H1 (cell line): ENCODE results near the gene NUMB. TPM values are rescaled to one million over a fixed set of nuclear protein-coding genes. Genes with fewer than 3 reads are reported as not detected.

ENCODE experiments used
- CTCF ChIA-PET: fragments of 300-600 bp; sonication (Branson Sonifier 250); formaldehyde crosslinking; loops from one replicate; lab custom pipeline; 2021; ENCODE audit not compliant: partially characterized antibody; lab: Charles Lee
- POLR2A ChIA-PET: fragments of 300-600 bp; sonication (Branson Sonifier 250); formaldehyde crosslinking; loops from one replicate; lab custom pipeline; 2021; ENCODE audit warnings: inconsistent platforms; ENCODE audit not compliant: partially characterized antibody; lab: Charles Lee
- DNase-seq, 2 experiments: peaks; one replicate each; pipeline versions ENCODE4 v3.0.0 to v3.0.0-alpha.2; 2010 to 2022; ENCODE audit warnings: low spot score in 2 of 2, low read depth in 1 of 2, mixed read lengths in 1 of 2
- FAIRE-seq: peaks from 2 replicates; lab custom pipeline; 2011; peaks lifted over from hg19 to GRCh38; lab: Jason Lieb, UNC
- H2AFZ ChIP-seq: 2 replicates; pipeline ENCODE4 v1.8.1; 2012; ENCODE audit warnings: low read length, inconsistent platforms
- H2AK5ac ChIP-seq: 2 replicates; pipeline ENCODE4 v1.6.1; 2013; ENCODE audit warnings: low read depth, low read length
- H2BK120ac ChIP-seq: replicated peaks from 2 replicates; pipeline ENCODE3; 2013; ENCODE audit warnings: low read depth, low read length, inconsistent platforms
- H2BK12ac ChIP-seq: 2 replicates; pipeline ENCODE4 v1.6.1; 2013; ENCODE audit warnings: low read depth, low read length
- H2BK15ac ChIP-seq: 2 replicates; pipeline ENCODE4 v1.6.1; 2013; ENCODE audit warnings: low read length
- H2BK20ac ChIP-seq: 2 replicates; pipeline ENCODE4 v1.6.1; 2013; ENCODE audit warnings: low read length
- H2BK5ac ChIP-seq: 2 replicates; pipeline ENCODE4 v1.6.1; 2013; ENCODE audit warnings: low read depth, low read length
- H3K14ac ChIP-seq: 2 replicates; pipeline ENCODE4 v1.6.1; 2013; ENCODE audit warnings: inconsistent platforms; ENCODE audit not compliant: insufficient read length
- H3K18ac ChIP-seq: 2 replicates; pipeline ENCODE4 v1.6.1; 2013; ENCODE audit warnings: low read length; ENCODE audit errors: extremely low read depth
- H3K23ac ChIP-seq: 2 replicates; pipeline ENCODE4 v1.6.1; 2013; ENCODE audit warnings: inconsistent platforms; ENCODE audit not compliant: insufficient read length
- H3K23me2 ChIP-seq: 2 replicates; pipeline ENCODE4 v1.6.1; 2013; ENCODE audit warnings: low read depth, low read length
- H3K27ac ChIP-seq: 2 replicates; pipeline ENCODE4 v1.6.1; 2011; ENCODE audit warnings: low read depth, low read length, inconsistent platforms
- H3K27me3 ChIP-seq, 4 experiments: replicated peaks in 1 of 4; 1 replicate in 1 of 4; 2 replicates in 3 of 4; pipeline versions ENCODE4 v1.6.1 to v1.8.1; 2011 to 2013; ENCODE audit warnings: low read length in 3 of 4, mild to moderate bottlenecking in 3 of 4, inconsistent platforms in 2 of 4, mixed read lengths in 2 of 4, moderate library complexity in 1 of 4; ENCODE audit not compliant: control insufficient read depth in 3 of 4, insufficient read depth in 3 of 4; ENCODE audit errors: extremely low read depth in 1 of 4
- H3K36me3 ChIP-seq, 4 experiments: 2 replicates each; pipeline versions ENCODE4 v1.6.1 to v1.8.1; 2011 to 2013; ENCODE audit warnings: mild to moderate bottlenecking in 4 of 4, low read length in 3 of 4, moderate library complexity in 2 of 4, control low read depth in 1 of 4, inconsistent platforms in 1 of 4; ENCODE audit not compliant: insufficient read depth in 4 of 4, control insufficient read depth in 2 of 4
- H3K4ac ChIP-seq: replicated peaks from 2 replicates; pipeline ENCODE3; 2013; ENCODE audit warnings: low read length, low read depth, mixed read lengths, inconsistent platforms; ENCODE audit not compliant: insufficient read length
- H3K4me1 ChIP-seq, 4 experiments: replicated peaks in 1 of 4; 1 replicate in 1 of 4; 2 replicates in 3 of 4; pipeline versions ENCODE4 v1.6.1 to v1.8.1; 2011 to 2013; ENCODE audit warnings: low read length in 3 of 4, inconsistent platforms in 2 of 4, mixed read lengths in 1 of 4; ENCODE audit not compliant: insufficient read depth in 4 of 4, control insufficient read depth in 3 of 4
- H3K4me2 ChIP-seq, 2 experiments: 2 replicates each; pipeline versions ENCODE4 v1.6.1 to v1.8.1; 2011 to 2013; ENCODE audit warnings: low read depth in 2 of 2, low read length in 2 of 2, control low read depth in 1 of 2, inconsistent platforms in 1 of 2, mild to moderate bottlenecking in 1 of 2; ENCODE audit not compliant: insufficient read depth in 1 of 2
- H3K4me3 ChIP-seq, 4 experiments: fragments of 200-600, 300-600 bp in 1 of 4; sonication (generic), shearing (Covaris generic), sonication (Bioruptor Twin) in 1 of 4; 2 replicates each; pipeline versions ENCODE4 v1.5.1 to v1.8.1; 2011 to 2016; ENCODE audit warnings: low read length in 4 of 4, low read depth in 3 of 4, control low read depth in 2 of 4, inconsistent platforms in 2 of 4, mild to moderate bottlenecking in 2 of 4, mixed read lengths in 1 of 4, moderate library complexity in 1 of 4; ENCODE audit not compliant: insufficient read depth in 2 of 4; ENCODE audit errors: extremely low read depth in 1 of 4
- H3K56ac ChIP-seq: replicated peaks from 2 replicates; pipeline ENCODE3; 2013; ENCODE audit warnings: low read depth, mild to moderate bottlenecking, mixed read lengths, low read length, inconsistent platforms; ENCODE audit not compliant: insufficient read length
- H3K79me1 ChIP-seq: 2 replicates; pipeline ENCODE4 v1.6.1; 2013; ENCODE audit warnings: low read depth, low read length, control low read depth
- H3K79me2 ChIP-seq, 2 experiments: 2 replicates each; pipeline versions ENCODE4 v1.6.1 to v1.8.1; 2012 to 2013; ENCODE audit warnings: low read length in 2 of 2, mild to moderate bottlenecking in 2 of 2, inconsistent platforms in 1 of 2; ENCODE audit not compliant: insufficient read depth in 2 of 2, control insufficient read depth in 1 of 2
- H3K9ac ChIP-seq, 4 experiments: replicated peaks in 1 of 4; 1 replicate in 1 of 4; 2 replicates in 3 of 4; pipeline versions ENCODE4 v1.6.1 to v1.8.1; 2011 to 2013; ENCODE audit warnings: low read depth in 3 of 4, low read length in 3 of 4, control low read depth in 2 of 4, mild to moderate bottlenecking in 2 of 4, moderate library complexity in 2 of 4, inconsistent platforms in 1 of 4; ENCODE audit errors: extremely low read depth in 1 of 4
- H3K9me3 ChIP-seq, 2 experiments: 2 replicates each; pipeline versions ENCODE4 v1.6.1 to v1.8.1; 2012 to 2013; ENCODE audit warnings: mild to moderate bottlenecking in 2 of 2, moderate library complexity in 2 of 2, control low read depth in 1 of 2, inconsistent platforms in 1 of 2, low read depth in 1 of 2, low read length in 1 of 2, mixed read lengths in 1 of 2; ENCODE audit not compliant: insufficient read depth in 2 of 2
- H4K20me1 ChIP-seq, 2 experiments: replicated peaks in 1 of 2; 2 replicates each; pipeline versions ENCODE3 to v1.8.1; 2011 to 2013; ENCODE audit warnings: inconsistent platforms in 2 of 2, low read length in 2 of 2, mild to moderate bottlenecking in 1 of 2; ENCODE audit not compliant: insufficient read depth in 2 of 2, control insufficient read depth in 1 of 2
- H4K5ac ChIP-seq: 2 replicates; pipeline ENCODE4 v1.6.1; 2013; ENCODE audit warnings: low read length, low read depth, mixed read lengths, inconsistent platforms; ENCODE audit not compliant: insufficient read length
- H4K8ac ChIP-seq: 2 replicates; pipeline ENCODE4 v1.8.0; 2013; ENCODE audit warnings: mild to moderate bottlenecking, moderate library complexity, low read length, inconsistent platforms; ENCODE audit not compliant: insufficient read depth; ENCODE audit errors: extremely low read depth
- H4K91ac ChIP-seq: replicated peaks from 2 replicates; pipeline ENCODE3; 2013; ENCODE audit warnings: low read length, mixed read lengths, inconsistent platforms; ENCODE audit not compliant: insufficient read length
- ATF3 ChIP-seq: IDR thresholded peaks from 2 replicates; pipeline ENCODE4 v1.6.1; 2011; ENCODE audit warnings: low read depth, mild to moderate bottlenecking, low read length; ENCODE audit not compliant: insufficient read depth
- CBX8 ChIP-seq: fragments of 300-800, 300-1000 bp; sonication (generic); IDR thresholded peaks from 2 replicates; pipeline ENCODE4 v1.7.1; 2016; ENCODE audit warnings: low read depth, low read length, borderline replicate concordance
- E2F6 ChIP-seq: IDR thresholded peaks from 2 replicates; pipeline ENCODE4 v1.6.1; 2012; ENCODE audit warnings: inconsistent platforms
- EGR1 ChIP-seq: IDR thresholded peaks from 2 replicates; pipeline ENCODE4 v1.6.1; 2011; ENCODE audit warnings: low read depth, low read length, borderline replicate concordance
- GTF2F1 ChIP-seq: IDR thresholded peaks from 2 replicates; pipeline ENCODE4 v1.6.1; 2012; ENCODE audit warnings: low read depth, low read length, improper control_type of control experiment, borderline replicate concordance
- POU5F1 ChIP-seq: IDR thresholded peaks from 2 replicates; pipeline ENCODE4 v1.6.1; 2011; ENCODE audit warnings: low read depth, mild to moderate bottlenecking, low read length, moderate library complexity
- RXRA ChIP-seq: IDR thresholded peaks from 2 replicates; pipeline ENCODE4 v1.6.1; 2011; ENCODE audit warnings: low read depth, mild to moderate bottlenecking, low read length, moderate library complexity; ENCODE audit not compliant: insufficient read depth
- SAP30 ChIP-seq: fragments of 300-600 bp; sonication (generic); IDR thresholded peaks from 2 replicates; pipeline ENCODE4 v1.7.1; 2012; ENCODE audit warnings: low read length, moderate library complexity, mild to moderate bottlenecking, inconsistent platforms; ENCODE audit not compliant: insufficient read depth, insufficient replicate concordance
- SIN3A ChIP-seq, 2 experiments: IDR thresholded peaks in 1 of 2; conservative IDR thresholded peaks in 1 of 2; 2 replicates each; pipeline ENCODE4 v1.6.1; 2011 to 2012; ENCODE audit warnings: low read length in 2 of 2, improper control_type of control experiment in 1 of 2, low read depth in 1 of 2, mild to moderate bottlenecking in 1 of 2
- USF2 ChIP-seq: IDR thresholded peaks from 2 replicates; pipeline ENCODE4 v1.6.1; 2011; ENCODE audit warnings: low read length, improper control_type of control experiment
- WGBS, 2 experiments: shearing (Covaris generic) in 1 of 2; methylation state at CpG; one replicate each; pipeline versions ENCODE4 v1.1.6 to v1.1.7; 2013 to 2015; ENCODE audit warnings: low lambda C conversion rate in 2 of 2, mixed read lengths in 2 of 2, inconsistent platforms in 1 of 2, low coverage in 1 of 2, missing lambda C conversion rate in 1 of 2; ENCODE audit not compliant: insufficient replicate concordance in 2 of 2, insufficient coverage in 1 of 2, insufficient read length in 1 of 2; ENCODE audit errors: extremely low coverage in 1 of 2, missing lambda C conversion rate in 1 of 2; 5-methylcytosine and 5-hydroxymethylcytosine counted together
- polyA plus RNA-seq, 7 experiments: library from polyadenylated mRNA; depleted of rRNA in 3 of 7; stranded (reverse) in 5 of 7; unstranded in 2 of 7; fragments of >200 nt in 5 of 7; fragments of 200-250 nt in 2 of 7; gene quantifications; 1 replicate in 5 of 7; 2 replicates in 1 of 7; 4 replicates in 1 of 7; pipeline versions ENCODE4 v1.2.1 to v1.2.3, GENCODE V29; 2011 to 2013; ENCODE audit warnings: missing spikeins in 2 of 7, mixed read lengths in 2 of 7
- total RNA-seq: library from RNA; stranded (reverse); fragmentation: NEBNext Ultra II Directional; extraction: Animal tissue kit (Norgen Biotek cat#: 25700); gene quantifications from 2 replicates; pipeline ENCODE4 v1.2.1, GENCODE V29; 2021

NUMB gene
- total and polyA plus RNA-seq, 2 of the 8 experiments (the other 6 are each of a cell fraction or from before 2014, with no cell fraction given), result 54.3 to 78.1 TPM

GRCh38 chr14:73280903-73281302, 177.4 kb downstream of the NUMB start:
- Histone ChIP-seq H2BK120ac (no peak overlapping the region), H3K23me2 (no peaks in the 10 kb centered on the region), H3K14ac (no peak overlapping the region), H2BK20ac (no peak overlapping the region), H3K18ac (no peak overlapping the region), H3K9me3 (no peaks in the 10 kb centered on the region), H2AFZ (no peak overlapping the region), H3K79me2 (no peaks in the 10 kb centered on the region), H3K56ac (no peak overlapping the region), H3K27ac (no peak overlapping the region), H3K4me3 (no peak overlapping the region), H4K91ac (no peak overlapping the region), H2BK5ac (no peak overlapping the region), H3K4ac (no peak overlapping the region), H2BK12ac (no peak overlapping the region), H4K5ac (no peak overlapping the region), H3K27me3 (no peaks in the 10 kb centered on the region), H2AK5ac (no peak overlapping the region), H3K9ac (no peak overlapping the region), H3K4me1 (peaks cover 0 to 14% (median 10%) of the 10 kb centered on the region in 4 experiments; a peak in 6 of 7 replicates), H3K79me1 (no peaks in the 10 kb centered on the region; the same call in 1 of the 2 replicates), H3K4me2 (no peak overlapping the region), H2BK15ac (no peak overlapping the region), H3K23ac (no peak overlapping the region), H4K20me1 (no peaks in the 10 kb centered on the region), H4K8ac (no peak overlapping the region), H3K36me3 (peaks cover 2 to 35% (median 11%) of the 10 kb centered on the region in 4 experiments; a peak in 7 of 8 replicates)
- FAIRE-seq (no peak), DNase-seq (no peak)
- 95% methylated on average over 4 of the region's 5 CpGs; no CpG with 5 or more reads in 1 of the 2 experiments for WGBS, 2 experiments
- ChIA-PET POLR2A (interaction anchor here (0.8 to 3.3 kb wide), 4 partner anchors 15 to 38 kb away, joined by 3 to 11 read pairs (median 6); no protein-coding TSS in a partner anchor), CTCF (interaction anchor here (0.6 to 5.1 kb wide), 5 partner anchors 15 to 733 kb away, joined by 3 to 50 read pairs (median 3); no protein-coding TSS in a partner anchor)
- TF ChIP-seq E2F6 (no peak), GTF2F1 (no peak), RXRA (no peak), POU5F1 (no peak), CBX8 (no peak), SAP30 (no peak), SIN3A (conservative IDR thresholded peaks at IDR 0.05 in 1 of 2, IDR thresholded peaks at IDR 0.05 in 1 of 2; ENCODE audit: low read depth in 1 of 2, low read length in 2 of 2) (no peak), ATF3 (no peak), EGR1 (no peak), USF2 (no peak)
